ENCODE data around the gene LIMS2.
A peak's percentile ranks its signal among the peaks of the same experiment; 100 is the strongest.

LIMS2 gene

DNA sequence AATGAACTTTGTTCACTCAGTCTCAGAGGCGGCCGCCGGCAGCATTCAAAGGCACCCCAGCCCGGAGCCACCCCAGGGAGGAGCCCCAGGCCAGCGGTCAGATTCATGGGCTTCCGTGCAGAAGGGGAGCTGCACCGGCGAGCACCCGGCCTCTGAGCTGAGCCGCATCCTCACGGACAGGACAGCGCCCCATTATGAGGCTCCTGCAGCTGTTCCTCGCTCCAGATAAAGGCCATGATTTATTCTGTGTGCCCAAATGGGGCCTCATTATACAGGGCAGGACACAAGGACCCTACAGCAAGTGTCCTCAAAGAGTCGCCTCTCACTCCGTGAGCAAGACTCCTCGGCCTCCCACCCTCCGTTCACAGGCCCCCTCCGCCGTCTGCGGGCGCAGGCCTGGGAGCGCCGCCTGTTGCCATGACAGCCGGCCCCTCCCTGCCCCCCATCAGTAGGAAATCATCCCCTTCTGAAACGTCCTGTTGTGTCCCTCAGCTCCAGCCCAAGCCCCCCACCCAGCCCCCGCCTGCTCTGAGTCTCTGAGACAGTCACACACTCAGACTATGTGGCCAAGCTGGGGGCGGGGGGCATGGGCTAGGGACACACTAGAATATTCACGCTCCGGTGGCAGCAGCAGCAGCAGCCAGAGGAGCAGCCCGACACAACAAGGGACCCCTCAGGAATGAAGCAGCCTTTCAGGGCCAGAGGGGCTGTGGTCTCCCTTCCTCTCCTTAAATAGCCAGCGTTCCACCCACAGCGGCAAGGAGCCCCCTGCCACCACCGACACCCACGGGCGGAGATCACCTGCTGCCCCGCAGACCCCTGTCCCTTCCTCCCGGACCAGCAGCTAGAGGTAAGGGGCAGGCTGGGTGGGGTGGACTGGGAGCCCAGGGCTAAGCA, 29.7 kb downstream of the LIMS2 start, which contains the start of gene GPR17:
Gene GPR17 (plus strand): TSS at position 759 of the 897 bp plus-strand sequence. CDS start 4,583 bp downstream, outside the sequence.
- DNase-seq (ENCODE audit: low read depth in 3 of 3): no peak

DNA sequence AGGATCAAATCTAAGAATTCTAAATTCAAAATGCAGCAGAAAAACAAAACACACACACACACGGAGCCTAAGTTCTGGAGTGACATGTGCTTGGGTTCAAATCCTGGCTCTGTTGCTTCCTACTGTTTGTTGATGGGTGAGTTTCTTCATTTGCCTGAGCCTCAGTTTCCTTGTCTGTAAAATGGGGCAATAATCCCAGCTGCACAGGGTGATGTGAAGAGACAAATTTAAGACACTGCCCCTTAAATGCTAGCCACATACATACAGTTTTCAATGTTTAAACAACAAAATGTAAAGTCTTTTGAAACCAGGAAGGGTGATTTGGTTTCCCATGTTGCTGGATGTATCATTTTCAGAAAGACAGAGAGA, 30.3 kb downstream of the LIMS2 start:
- DNase-seq (ENCODE audit: low read depth in 3 of 3): no peak

DNA sequence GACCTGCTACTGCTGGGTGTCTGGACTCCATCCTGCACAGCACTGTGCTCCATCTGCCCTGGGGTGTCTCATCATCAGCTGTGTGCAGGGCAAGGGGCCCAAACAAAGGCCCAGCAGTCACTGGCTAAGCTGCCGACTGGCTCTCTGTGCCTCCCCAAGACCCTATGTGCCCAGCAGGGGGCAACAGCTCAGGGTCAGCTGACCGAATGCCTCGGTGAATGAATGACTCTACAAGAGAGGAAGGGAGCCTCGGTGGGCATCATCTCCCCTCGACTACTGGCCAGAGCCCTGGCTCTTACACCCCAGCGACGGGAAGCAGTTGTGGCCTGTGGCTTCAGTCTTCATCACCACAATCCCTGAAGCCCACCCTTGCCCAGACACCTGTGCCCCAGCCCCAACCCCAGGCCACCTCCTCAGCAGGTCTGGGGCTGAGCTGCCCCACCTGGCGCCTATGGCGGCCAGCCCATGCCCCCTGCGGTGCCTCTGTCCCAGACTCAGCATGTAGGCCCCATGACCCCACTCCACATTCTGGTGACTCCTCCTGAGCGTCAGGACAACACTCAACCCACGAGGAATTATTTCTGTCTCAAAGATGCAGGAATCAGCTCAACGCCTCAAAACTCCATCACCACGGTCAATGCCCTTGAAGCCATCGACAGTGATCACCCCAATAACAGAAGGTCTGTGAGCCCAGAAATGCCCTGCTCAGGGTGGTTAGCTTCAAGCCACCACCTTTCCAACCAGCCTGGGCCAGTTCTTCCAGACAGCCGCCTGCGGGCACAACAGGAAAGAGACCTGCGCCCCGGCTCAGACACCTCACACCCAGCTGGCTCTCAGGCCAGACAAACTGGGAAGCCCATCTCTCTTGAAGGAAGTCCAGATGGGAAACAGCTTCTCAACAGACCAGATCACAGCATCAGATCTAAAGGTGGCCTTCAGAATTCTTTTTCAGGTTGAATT, 31.0 kb downstream of the LIMS2 start:
- DNase-seq (ENCODE audit: low read depth in 3 of 3): no peak

DNA sequence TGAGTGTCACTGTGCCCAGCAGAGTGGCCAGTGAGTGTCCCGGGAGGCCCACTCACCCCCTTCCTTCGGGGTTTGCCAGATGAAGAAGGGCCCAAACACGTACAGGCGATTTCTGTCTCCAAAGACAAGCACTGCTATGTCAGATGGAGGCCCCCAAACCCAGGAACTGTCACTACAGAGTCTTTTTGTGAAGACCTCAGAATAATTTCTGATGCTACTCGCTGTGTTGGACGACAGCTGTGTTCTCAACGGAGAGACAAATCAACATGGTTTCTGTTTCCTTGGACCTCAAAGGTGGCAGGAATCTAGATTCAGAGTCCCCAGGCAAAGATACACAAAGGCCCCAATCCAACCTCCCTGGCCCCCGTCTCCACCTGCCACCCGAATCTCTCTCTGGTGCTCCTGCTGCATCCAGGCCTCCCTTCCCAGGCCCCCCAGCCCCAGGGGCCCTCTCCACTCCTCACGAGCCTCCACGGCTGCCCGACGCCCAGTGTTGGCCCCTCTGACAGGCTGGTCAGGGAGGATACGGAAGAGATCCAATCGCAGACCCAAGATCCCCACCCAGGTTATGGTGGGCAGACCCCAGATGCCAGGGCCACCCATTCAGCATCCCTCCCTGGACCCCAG, 31.8 kb downstream of the LIMS2 start:
- no peak for DNase-seq (ENCODE audit: low read depth in 3 of 3)

DNA sequence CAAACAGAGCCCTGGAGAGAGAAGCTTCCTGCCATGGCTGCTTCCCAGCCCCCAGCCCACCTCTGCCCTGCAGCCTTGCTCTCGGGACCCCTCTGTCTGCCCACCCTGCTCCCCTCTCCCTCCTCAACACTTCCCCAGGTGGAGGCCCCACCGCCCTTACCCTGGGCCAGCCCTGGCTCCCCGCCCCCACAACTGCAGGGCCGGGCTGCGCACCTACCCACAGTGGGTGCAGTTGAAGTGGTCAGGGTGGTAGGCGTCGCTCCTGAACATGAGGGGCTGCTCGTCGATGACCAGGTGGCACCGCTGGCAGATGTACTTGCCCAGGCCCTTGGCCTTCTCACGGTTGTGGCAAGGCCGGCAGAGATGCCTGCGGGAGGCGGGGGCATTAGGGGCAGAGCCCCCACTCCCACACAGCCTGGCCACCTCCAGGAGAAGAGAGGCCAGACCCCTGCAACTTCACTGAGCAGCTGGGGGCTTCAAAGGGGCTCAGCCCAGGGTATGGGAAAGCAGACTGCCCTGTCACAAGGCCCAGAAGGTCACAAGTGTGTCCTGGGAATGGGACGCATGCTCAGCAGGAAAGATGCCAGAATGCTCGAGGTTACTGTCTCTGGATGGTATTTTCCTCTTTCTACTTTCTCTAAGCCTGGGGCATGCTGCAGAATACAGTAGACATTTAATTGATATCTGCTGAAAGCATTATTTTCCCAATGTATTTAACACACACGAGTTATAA, 32.5 kb downstream of the LIMS2 start:
- DNase-seq (ENCODE audit: low read depth in 3 of 3): no peak

DNA sequence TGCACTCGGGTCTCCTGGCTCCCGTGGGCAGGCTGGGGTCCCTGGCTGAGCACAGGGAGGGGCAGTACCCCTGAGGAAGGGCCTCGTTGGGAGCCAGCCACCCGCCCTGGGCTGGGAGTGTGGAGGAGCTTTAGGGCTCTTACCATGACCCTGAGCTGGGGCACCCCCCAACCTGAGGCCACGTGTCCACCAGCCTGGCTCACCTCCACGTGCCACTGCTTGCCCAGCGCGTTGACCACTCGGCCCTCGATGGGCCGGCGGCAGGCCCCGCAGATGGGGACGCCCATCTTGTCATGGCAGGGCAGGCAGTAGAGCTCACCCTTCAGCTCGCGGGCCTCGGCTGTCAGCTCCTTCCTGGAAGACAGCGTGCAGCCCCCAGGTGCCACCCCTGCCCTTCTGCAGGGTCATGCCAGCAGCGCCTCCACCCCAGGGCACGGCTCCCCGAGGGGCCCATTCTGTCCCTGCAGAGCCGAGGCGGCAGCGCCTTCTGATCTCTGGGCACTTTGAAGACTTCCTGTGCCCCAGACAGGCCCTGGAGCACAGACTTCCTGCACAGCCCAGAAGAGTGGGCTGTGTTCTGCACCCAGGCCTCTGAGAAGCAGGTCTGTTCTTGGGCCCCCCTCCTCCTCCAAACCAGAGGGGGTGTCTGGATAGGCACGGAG, 33.4 kb downstream of the LIMS2 start:
- peak in 2 of 3 experiments; percentile 10 to 35 for DNase-seq (ENCODE audit: low read depth in 3 of 3)

DNA sequence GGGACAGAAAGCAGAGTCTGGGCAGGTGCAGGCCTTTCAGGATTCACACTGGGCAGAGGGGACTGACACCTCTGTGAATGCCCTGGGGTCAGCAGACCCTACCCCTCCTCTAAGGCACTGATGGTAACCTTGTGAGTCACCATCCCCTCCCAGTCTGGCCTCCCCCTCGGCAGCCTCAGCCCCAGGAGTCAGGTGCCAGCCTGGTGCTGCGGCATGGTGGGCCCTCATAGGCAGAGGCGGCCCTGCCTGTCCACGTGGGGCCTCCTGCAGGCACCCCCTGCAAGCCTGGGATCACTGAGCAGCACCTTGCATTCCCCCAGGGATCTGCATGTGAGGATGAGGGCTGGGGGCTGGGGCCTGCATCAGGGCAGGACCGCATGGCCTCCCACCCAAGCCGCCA, 34.2 kb downstream of the LIMS2 start:
- no peak for DNase-seq (ENCODE audit: low read depth in 3 of 3)

DNA sequence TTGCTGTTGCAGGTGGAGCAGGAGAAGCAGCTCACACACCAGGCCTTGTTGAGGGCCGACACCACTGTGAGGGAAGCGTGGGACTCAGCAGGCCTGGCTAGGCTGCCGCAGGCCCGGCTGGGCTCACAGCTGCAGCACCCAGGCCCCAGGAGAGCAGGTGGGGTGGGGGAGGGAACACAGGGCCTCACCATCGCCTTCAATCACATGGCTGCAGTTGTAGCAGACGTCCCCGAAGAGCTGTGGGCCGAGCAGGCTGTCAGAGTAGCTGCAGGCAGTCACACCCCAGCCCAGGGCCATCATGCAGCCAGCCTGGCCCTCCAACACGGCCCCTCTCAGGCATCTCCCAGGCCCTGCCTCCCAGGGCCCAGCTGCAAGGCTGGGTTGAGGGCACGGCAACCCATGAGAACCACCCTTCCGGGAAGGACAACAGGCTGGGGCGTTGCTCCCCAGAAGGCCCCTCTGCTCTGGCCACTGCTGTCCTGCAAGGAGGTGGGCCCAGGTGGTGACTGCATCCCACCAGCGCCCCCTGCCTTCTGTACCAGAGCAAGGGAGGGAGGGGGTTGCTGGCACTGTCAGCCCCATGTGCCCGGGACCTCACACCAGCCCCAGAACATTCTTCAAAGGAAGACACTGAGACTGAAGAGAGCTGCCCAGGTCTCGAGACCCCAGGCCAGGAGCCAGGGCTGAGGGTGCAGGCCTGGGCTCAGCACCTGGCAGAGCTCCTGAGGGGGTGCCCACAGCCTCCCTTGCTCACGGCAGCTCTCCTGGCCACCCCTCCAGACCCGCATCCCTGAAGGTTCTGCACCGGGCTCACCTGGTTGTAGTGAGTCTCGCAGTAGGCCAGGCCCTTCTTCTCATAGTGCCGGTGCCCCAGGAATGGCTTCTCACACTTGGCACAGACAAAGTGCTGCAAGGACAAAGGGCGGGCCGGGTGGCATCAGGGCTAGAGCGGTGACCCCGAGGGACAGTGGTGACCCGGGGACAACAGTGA, 35.0 kb downstream of the LIMS2 start:
- no peak for DNase-seq (ENCODE audit: low read depth in 3 of 3)

DNA sequence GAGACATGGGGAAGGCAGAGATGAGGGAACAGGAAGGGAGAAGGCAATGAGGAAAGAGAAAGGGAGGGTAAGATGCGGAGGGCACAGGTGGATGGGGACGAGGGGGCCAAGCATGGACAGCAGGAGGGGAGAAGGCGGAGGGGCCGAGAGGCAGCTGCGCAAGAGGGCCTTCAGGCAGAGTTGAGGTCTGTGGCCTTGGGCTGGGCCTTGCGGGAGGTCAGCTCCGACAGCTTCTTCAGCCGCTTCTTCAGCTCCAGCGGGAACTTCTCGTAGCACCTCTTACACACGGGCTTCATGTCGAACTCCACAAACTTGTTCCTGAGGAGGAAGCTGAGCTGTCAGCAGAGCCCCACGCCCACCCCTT, 36.2 kb downstream of the LIMS2 start:
- DNase-seq (ENCODE audit: low read depth in 3 of 3): no peak

DNA sequence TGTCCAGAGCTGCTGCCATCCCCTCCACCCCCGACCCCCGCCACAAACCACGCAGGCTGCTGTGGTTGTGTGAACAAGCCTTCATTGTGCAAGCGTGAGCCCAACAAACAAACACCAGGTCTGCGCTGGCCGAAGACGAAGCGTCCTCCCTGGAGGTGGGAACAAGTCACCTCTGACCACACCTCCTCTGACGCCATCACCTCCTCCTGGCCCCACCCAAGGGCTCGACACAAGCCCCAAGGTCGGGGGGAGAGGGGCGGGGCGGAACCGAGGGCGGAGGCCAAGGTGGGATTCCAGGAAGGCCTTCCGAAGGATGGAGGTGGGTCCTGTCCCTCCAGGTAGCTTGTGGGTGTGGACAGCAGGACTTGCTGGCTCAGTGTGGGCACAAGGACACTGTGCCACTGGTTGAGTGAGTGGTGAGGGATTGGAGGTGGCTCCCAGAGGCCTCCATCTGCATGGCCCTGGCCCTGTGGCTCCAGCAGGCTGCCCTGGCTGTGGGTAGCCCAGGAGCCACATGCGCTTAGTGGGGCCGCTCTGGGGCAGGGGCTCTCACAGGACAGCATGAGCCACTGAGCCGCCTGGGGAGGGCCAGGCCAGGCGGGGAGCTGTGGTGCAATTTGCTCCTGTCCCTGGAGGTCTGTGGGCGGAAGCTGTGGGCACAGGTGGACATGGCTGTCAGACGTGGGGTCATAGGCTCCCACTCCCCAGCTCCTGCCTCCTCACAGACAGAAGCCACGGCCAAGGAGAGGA, 36.8 kb downstream of the LIMS2 start:
- DNase-seq (ENCODE audit: low read depth in 3 of 3): no peak

DNA sequence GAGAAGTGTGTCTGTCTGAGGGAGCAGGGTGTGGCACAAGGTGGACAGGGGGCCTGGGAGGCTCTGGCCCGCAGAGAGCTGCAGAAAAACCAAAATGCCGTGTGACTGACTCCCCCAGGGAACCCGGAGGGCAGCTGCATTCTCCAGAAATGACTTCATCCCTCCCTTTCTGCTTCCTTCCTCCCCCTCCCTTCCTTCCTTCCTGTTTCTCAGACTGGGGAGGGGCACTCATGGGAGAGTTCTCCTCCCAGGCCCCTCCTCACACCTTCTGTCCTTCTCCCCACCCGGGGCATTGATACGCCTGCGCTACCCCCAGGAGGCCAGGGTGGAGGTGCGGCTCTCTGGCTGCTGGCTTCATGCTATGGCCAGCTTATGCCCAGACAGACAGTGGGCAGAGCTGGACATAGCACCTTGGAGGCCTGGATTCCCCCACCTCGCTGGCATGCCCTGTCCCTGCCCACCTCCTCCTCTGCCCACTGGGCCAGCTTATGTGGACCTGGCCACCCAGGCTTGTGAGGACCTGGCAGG, 37.5 kb downstream of the LIMS2 start:
- no peak for DNase-seq (ENCODE audit: low read depth in 3 of 3)

DNA sequence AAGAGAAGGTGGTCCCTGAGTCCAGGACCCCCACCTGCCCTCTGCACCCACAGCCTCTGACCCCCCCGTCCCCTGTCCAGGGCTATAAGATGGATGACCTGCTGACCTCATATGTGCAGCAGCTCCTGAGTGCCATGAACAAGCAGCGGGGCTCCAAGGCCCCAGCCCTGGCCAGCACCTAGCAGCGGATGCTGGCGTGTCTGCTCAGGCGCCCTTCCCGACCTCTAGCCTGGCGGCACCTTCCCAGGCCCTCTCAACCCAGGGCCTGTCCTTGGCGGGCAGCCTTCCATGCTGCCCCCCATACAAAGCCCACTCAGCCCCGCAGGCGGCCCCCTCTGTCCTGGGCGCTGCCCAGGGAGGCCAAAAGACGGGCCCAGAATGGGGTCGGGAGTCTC, 38.1 kb downstream of the LIMS2 start:
- no peak for DNase-seq (ENCODE audit: low read depth in 3 of 3)

DNA sequence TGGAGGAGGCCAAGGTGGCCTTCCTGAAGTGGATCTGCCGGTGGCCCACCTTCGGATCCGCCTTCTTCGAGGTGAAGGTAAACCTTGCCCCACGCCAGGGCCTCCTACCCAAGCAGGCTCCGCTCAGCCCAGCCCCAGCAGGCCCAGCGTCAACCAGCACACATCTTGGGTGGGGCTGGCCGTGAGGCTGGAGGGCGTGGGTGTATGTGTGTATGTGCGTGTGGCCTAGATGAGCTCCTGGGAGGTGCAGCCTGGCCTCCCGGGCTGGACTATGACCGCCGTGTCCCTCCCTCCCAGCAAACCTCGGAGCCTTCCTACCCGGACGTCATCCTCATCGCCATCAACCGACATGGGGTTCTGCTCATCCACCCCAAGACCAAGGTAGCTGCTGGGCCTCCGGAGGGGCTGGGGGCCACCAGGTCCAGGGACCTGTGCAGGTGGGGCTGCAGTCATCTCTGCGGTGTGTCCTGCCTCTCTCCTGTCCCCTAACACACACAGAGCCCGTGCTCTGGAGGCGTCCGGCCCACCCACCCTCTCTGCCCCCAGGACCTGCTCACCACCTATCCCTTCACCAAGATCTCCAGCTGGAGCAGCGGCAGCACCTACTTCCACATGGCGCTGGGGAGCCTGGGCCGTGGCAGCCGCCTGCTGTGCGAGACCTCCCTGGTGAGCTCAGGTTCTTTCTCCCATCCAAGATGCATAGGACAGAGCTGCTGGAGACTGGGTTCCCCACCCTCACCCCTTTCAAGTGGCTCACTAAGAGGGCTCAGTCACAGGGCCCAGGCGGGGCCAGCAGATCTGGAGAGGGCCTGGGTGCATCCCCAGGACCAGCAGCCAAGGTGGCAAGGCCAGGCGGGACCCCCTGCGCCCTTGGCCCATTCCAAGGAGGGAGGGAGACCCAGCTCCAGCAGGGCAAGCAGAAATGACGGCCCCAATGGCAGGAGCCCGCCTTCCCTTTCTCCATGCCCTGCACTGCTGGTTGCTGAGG, 38.8 kb downstream of the LIMS2 start:
- DNase-seq (ENCODE audit: low read depth in 3 of 3): no peak

DNA sequence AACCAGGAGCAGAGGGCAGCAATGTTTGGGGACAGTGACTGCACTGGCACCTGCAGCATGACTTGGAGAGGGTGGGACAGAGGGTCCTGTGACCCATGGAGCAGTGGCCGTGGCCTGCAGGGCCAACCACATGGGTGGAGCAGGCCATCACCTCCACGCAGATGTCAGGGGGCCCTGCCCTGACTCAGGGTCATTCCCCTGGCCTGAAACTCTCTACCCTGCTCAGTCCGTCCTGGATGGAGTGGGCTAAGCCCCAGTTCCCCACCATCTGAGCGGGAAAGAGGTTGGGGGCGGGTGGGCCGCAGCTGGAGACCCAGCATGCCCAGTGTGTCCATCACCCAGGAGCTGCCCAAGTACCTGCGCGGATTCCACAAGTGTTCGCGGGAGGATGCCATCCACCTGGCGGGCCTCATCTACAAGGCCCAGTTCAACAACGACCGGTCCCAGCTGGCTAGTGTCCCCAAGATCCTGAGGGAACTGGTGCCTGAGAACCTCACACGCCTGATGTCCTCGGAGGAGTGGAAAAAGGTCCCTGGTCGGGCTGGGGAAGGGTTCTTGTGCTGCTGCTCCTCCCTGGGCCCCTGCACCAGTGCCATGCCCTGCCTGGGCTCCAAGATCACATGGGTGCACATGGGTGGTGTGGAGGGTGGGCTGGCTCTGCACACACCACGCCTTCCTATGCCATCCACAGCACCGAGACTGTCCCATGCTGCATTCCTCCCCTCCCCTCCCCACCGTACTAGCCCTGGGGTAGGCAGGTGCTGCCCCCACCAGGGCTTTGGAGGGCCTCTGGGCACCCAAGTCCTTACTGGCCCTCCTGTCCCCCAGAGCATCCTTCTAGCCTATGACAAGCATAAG, 39.7 kb downstream of the LIMS2 start:
- no peak for DNase-seq (ENCODE audit: low read depth in 3 of 3)

DNA sequence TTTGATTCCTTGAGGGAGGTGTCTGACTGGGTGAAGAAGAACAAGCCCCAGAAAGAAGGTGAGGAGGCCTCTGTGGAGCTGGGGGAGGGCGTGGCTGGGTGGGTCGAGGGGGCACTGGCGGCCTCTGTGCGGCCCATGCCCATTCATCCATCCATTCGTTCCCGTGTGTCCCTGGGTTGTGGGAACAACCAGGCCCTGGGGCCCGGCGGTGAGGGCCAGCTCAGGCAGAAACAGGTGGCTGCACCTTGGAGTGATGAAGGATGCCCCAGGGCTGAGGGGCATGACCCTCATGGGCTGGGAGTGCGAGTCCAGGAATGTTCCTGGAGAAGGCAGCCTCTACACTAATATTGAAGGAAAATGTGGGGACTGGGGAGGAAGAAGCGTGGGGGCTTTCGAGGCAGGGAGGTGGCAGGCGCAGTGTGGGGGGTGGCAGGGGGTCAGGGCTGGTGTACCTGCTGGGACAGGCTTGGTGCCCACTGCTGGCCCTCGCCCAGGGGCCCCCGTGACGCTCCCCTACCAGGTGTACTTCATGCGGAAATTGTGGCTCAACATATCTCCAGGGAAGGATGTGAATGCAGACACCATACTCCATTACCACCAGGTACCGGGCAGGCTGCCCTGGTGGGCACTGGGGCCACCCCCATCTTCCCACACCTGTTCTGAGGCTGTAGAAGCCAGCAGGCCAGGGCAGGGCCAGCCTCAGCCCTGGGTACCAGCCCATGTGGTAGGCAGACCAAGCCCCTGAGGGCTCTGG, 40.5 kb downstream of the LIMS2 start:
- DNase-seq (ENCODE audit: low read depth in 3 of 3): no peak
